IMR-90 (cell line): Measurements from ENCODE around the gene GNG7. TPM values are rescaled to one million over a fixed set of nuclear protein-coding genes. Genes with fewer than 3 reads are reported as not detected.

ENCODE experiments used
- ATAC-seq: fragments of 200-7000 bp; cut with Tn5 transposase; 2 replicates; pipeline ENCODE4 v1.9.1; 2020; ENCODE audit warnings: low read depth, mild to moderate bottlenecking, moderate library complexity
- BruUV-seq: library from RNA; stranded (reverse); fragments of 400-500 nt; replicated peaks from 2 replicates; lab custom pipeline; 2021; lab: Mats Ljungman, UMichigan
- CTCF ChIA-PET: fragments of 300-600 bp; formaldehyde crosslinking; extraction: SDS; loops from one replicate; lab custom pipeline; 2021; ENCODE audit warnings: antibody characterized with exemption; lab: Yijun Ruan, JAX
- POLR2A ChIA-PET: fragments of 300-600 bp; sonication (Branson Sonifier 250); formaldehyde crosslinking; loops from one replicate; lab custom pipeline; 2022; ENCODE audit warnings: antibody characterized with exemption; ENCODE audit not compliant: unreplicated experiment; lab: Charles Lee
- DNase-seq: peaks from one replicate; pipeline ENCODE4 v3.0.0; 2013
- H2AFZ ChIP-seq: replicated peaks from 2 replicates; pipeline ENCODE3; 2013; ENCODE audit warnings: low read length, mild to moderate bottlenecking; ENCODE audit not compliant: poor library complexity
- H2AK5ac ChIP-seq: 2 replicates; pipeline ENCODE4 v1.6.1; 2013; ENCODE audit warnings: low read depth, low read length, inconsistent platforms
- H2AK9ac ChIP-seq: replicated peaks from 2 replicates; pipeline ENCODE3; 2013; ENCODE audit warnings: mild to moderate bottlenecking, low read depth, low read length, moderate library complexity; ENCODE audit not compliant: poor library complexity
- H2BK120ac ChIP-seq: 2 replicates; pipeline ENCODE4 v1.6.1; 2013; ENCODE audit warnings: low read depth, low read length, inconsistent platforms
- H2BK15ac ChIP-seq: 3 replicates; pipeline ENCODE4 v1.6.1; 2013; ENCODE audit warnings: low read depth, low read length, inconsistent platforms
- H2BK20ac ChIP-seq: 2 replicates; pipeline ENCODE4 v1.6.1; 2013; ENCODE audit warnings: low read depth, mild to moderate bottlenecking, inconsistent platforms, low read length, moderate library complexity
- H2BK5ac ChIP-seq: 2 replicates; pipeline ENCODE4 v1.6.1; 2013; ENCODE audit warnings: mild to moderate bottlenecking, low read depth, low read length, inconsistent platforms; ENCODE audit not compliant: poor library complexity, severe bottlenecking
- H3K14ac ChIP-seq: replicated peaks from 2 replicates; pipeline ENCODE4 v1.6.1; 2013; ENCODE audit warnings: low read depth, low read length, inconsistent platforms
- H3K18ac ChIP-seq: 2 replicates; pipeline ENCODE4 v1.6.1; 2013; ENCODE audit warnings: low read depth, low read length, control low read depth
- H3K23ac ChIP-seq: 2 replicates; pipeline ENCODE4 v1.6.1; 2013; ENCODE audit warnings: low read depth, low read length, inconsistent platforms
- H3K27ac ChIP-seq: 2 replicates; pipeline ENCODE4 v1.5.1; 2013; ENCODE audit warnings: mild to moderate bottlenecking, control low read depth, low read length; ENCODE audit not compliant: insufficient read depth
- H3K27me3 ChIP-seq: 2 replicates; pipeline ENCODE4 v1.6.1; 2013; ENCODE audit warnings: low read length; ENCODE audit not compliant: control insufficient read depth, insufficient read depth
- H3K36me3 ChIP-seq: 2 replicates; pipeline ENCODE4 v1.6.1; 2013; ENCODE audit warnings: low read length, mixed read lengths; ENCODE audit not compliant: control insufficient read depth, insufficient read depth
- H3K4ac ChIP-seq: 2 replicates; pipeline ENCODE4 v1.6.1; 2013; ENCODE audit warnings: low read depth, low read length, inconsistent platforms
- H3K4me1 ChIP-seq: 2 replicates; pipeline ENCODE4 v1.6.1; 2013; ENCODE audit warnings: low read length, mixed read lengths; ENCODE audit not compliant: control insufficient read depth, insufficient read depth
- H3K4me2 ChIP-seq: 2 replicates; pipeline ENCODE4 v1.6.1; 2013; ENCODE audit warnings: low read depth, mild to moderate bottlenecking, control low read depth, low read length, moderate library complexity
- H3K4me3 ChIP-seq: 2 replicates; pipeline ENCODE4 v1.5.1; 2013; ENCODE audit warnings: low read depth, mild to moderate bottlenecking, control low read depth, low read length, moderate library complexity; ENCODE audit not compliant: insufficient read depth
- H3K56ac ChIP-seq: 2 replicates; pipeline ENCODE4 v1.6.1; 2013; ENCODE audit warnings: low read length, inconsistent platforms; ENCODE audit not compliant: insufficient read depth; ENCODE audit errors: extremely low read depth
- H3K79me1 ChIP-seq, 2 experiments: 2 replicates each; pipeline ENCODE4 v1.6.1; 2013; ENCODE audit warnings: low read length in 2 of 2, inconsistent platforms in 1 of 2, low read depth in 1 of 2
- H3K9ac ChIP-seq: 2 replicates; pipeline ENCODE4 v1.6.1; 2013; ENCODE audit warnings: low read depth, low read length, control low read depth
- H3K9me1 ChIP-seq: 2 replicates; pipeline ENCODE4 v1.6.1; 2013; ENCODE audit warnings: low read length, inconsistent platforms; ENCODE audit not compliant: insufficient read depth
- H3K9me3 ChIP-seq: 2 replicates; pipeline ENCODE4 v1.6.1; 2013; ENCODE audit warnings: low read length; ENCODE audit not compliant: control insufficient read depth, insufficient read depth
- H4K20me1 ChIP-seq: 2 replicates; pipeline ENCODE4 v1.6.1; 2013; ENCODE audit warnings: low read length, inconsistent platforms; ENCODE audit not compliant: insufficient read depth
- H4K5ac ChIP-seq: 2 replicates; pipeline ENCODE4 v1.6.1; 2013; ENCODE audit warnings: mild to moderate bottlenecking, low read depth, low read length, control low read depth
- H4K8ac ChIP-seq, 2 experiments: 2 replicates each; pipeline ENCODE4 v1.6.1; 2013; ENCODE audit warnings: low read depth in 2 of 2, low read length in 2 of 2, control low read depth in 1 of 2, inconsistent platforms in 1 of 2
- H4K91ac ChIP-seq: 2 replicates; pipeline ENCODE4 v1.6.1; 2013; ENCODE audit warnings: low read depth, low read length, inconsistent platforms; ENCODE audit not compliant: insufficient read depth
- CEBPB ChIP-seq: IDR thresholded peaks from 2 replicates; pipeline ENCODE4 v1.6.1; 2012; ENCODE audit warnings: low read depth, low read length, improper control_type of control experiment
- CHD1 ChIP-seq: IDR thresholded peaks from 2 replicates; pipeline ENCODE4 v1.6.1; 2012; ENCODE audit warnings: low read depth, low read length, improper control_type of control experiment
- ELK1 ChIP-seq: fragments of 150-350 bp; IDR thresholded peaks from 2 replicates; pipeline ENCODE4 v1.6.1; 2016; ENCODE audit warnings: low read depth, mild to moderate bottlenecking, low read length, moderate library complexity, borderline replicate concordance
- FOS ChIP-seq: fragments of 150-350 bp; IDR thresholded peaks from 2 replicates; pipeline ENCODE4 v1.6.1; 2016; ENCODE audit warnings: low read depth, low read length
- MXI1 ChIP-seq: IDR thresholded peaks from 2 replicates; pipeline ENCODE4 v1.6.1; 2012; ENCODE audit warnings: low read depth, mild to moderate bottlenecking, low read length, moderate library complexity, borderline replicate concordance
- RCOR1 ChIP-seq: IDR thresholded peaks from 2 replicates; pipeline ENCODE4 v1.6.1; 2012; ENCODE audit warnings: mild to moderate bottlenecking, low read length, improper control_type of control experiment; ENCODE audit not compliant: insufficient replicate concordance
- USF2 ChIP-seq: fragments of 150-350 bp; IDR thresholded peaks from 2 replicates; pipeline ENCODE4 v1.6.1; 2017; ENCODE audit warnings: mild to moderate bottlenecking, antibody characterized with exemption, low read length, low read depth
- WGBS, 2 experiments: methylation state at CpG; one replicate each; pipeline versions ENCODE4 v1.1.5 to v1.1.7; 2013; ENCODE audit warnings: missing lambda C conversion rate in 2 of 2; ENCODE audit not compliant: insufficient read length in 1 of 2; ENCODE audit errors: extremely low coverage in 2 of 2; 5-methylcytosine and 5-hydroxymethylcytosine counted together
- dilution Hi-C: fragments of 300-500 bp; cut with HindIII; formaldehyde crosslinking; loops from one replicate; pipeline ENCODE4 v1.14.3; 2018; ENCODE audit warnings: low sequenced_read_pairs; ENCODE audit not compliant: unreplicated experiment
- in situ Hi-C: fragments of 300-500 bp; cut with MboI; formaldehyde crosslinking; loops from 3 replicates; pipeline ENCODE4 v1.14.3; 2019; ENCODE audit warnings: low sequenced_read_pairs, inconsistent platforms, mixed read lengths
- intact Hi-C: fragments of 100-400 bp; cut with micrococcal nuclease; formaldehyde crosslinking; loops from 2 replicates; pipeline ENCODE4 v1.10.0; 2022
- polyA plus RNA-seq, 3 experiments: library from polyadenylated mRNA; depleted of rRNA; stranded (reverse); fragments of >200 nt; gene quantifications; 2 replicates each; pipeline ENCODE4 v1.2.3, GENCODE V29; 2012; ENCODE audit warnings: low replicate concordance in 1 of 3
- total RNA-seq: library from RNA; depleted of rRNA; stranded (reverse); fragments of >200 nt; gene quantifications from 2 replicates; pipeline ENCODE4 v1.2.3, GENCODE V29; 2012

The GNG7 gene
- total and polyA plus RNA-seq, 2 of the 4 experiments (the other 2 are of a cell fraction): under 0.01 to 0.21 TPM

GRCh38 chr19:2608602-2608922, 93.9 kb downstream of the GNG7 start:
- H4K20me1 ChIP-seq: no peaks in the 10 kb centered on the region
- H2BK20ac ChIP-seq: no peak overlapping the region
- H3K4me1 ChIP-seq: no peaks in the 10 kb centered on the region
- ATAC-seq (no peak), DNase-seq (no peak)
- H3K4me3 ChIP-seq: no peak overlapping the region
- no peak overlapping the region for H3K4ac ChIP-seq
- no peak overlapping the region for H2BK5ac ChIP-seq
- H2AFZ ChIP-seq: no peak overlapping the region
- H3K18ac ChIP-seq: no peak overlapping the region
- no peak overlapping the region for H2BK15ac ChIP-seq
- intact Hi-C loops (no loop called here), in situ Hi-C loops (no loop called here), dilution Hi-C loops (no loop called here)
- ChIA-PET POLR2A (interaction anchor here (1.4 kb wide), 1 partner anchor 132 kb away, joined by 6 read pairs; the partner anchor contains the start of gene GADD45B), CTCF (no interaction called here)
- H2AK5ac ChIP-seq: no peak overlapping the region
- 80% methylated on average over 2 of the region's 7 CpGs; no CpG with 5 or more reads in 1 of the 2 experiments for WGBS, 2 experiments
- H3K9me3 ChIP-seq: 0 out of 2 replicates have a peak, but pooled peaks cover 1% of the 10 kb centered on the region
- no peak overlapping the region for H3K23ac ChIP-seq
- no peaks in the 10 kb centered on the region for H3K9me1 ChIP-seq
- no peak overlapping the region for H3K4me2 ChIP-seq
- H3K14ac ChIP-seq: no peak overlapping the region
- H2BK120ac ChIP-seq: no peak overlapping the region
- H3K36me3 ChIP-seq: no peaks in the 10 kb centered on the region
- no peak overlapping the region for H4K5ac ChIP-seq
- H3K79me1 ChIP-seq: peaks cover 0 to 3% of the 10 kb centered on the region in 2 experiments; a peak in 1 of 4 replicates
- H3K27me3 ChIP-seq: peaks cover 8% of the 10 kb centered on the region
- no TSS peak for BruUV-seq
- H3K9ac ChIP-seq: no peak overlapping the region
- H4K8ac ChIP-seq: no peak overlapping the region
- TF ChIP-seq RCOR1 (no peak), USF2 (no peak), ELK1 (no peak), CEBPB (no peak), CHD1 (no peak), MXI1 (no peak), FOS (no peak)
- H4K91ac ChIP-seq: no peak overlapping the region
- no peak overlapping the region for H2AK9ac ChIP-seq
- no peak overlapping the region for H3K56ac ChIP-seq
- no peak overlapping the region for H3K27ac ChIP-seq
